MM.1S (cell line): Measurements from ENCODE around the gene KRT73.

Experiments
- CTCF ChIP-seq: fragments of 300-600 bp; sonication (generic); IDR thresholded peaks from 2 replicates; pipeline ENCODE4 v1.5.1; 2016; ENCODE audit warnings: antibody characterized with exemption, low read length, mixed read lengths
- EZH2 ChIP-seq: fragments of 300-600 bp; sonication (generic); optimal IDR thresholded peaks from 2 replicates; pipeline ENCODE3; 2017; ENCODE audit warnings: low read depth, mild to moderate bottlenecking, antibody characterized with exemption, low read length, mixed read lengths
- EZH2phosphoT487 ChIP-seq: fragments of 300-600 bp; sonication (generic); IDR thresholded peaks from 2 replicates; pipeline ENCODE4 v1.6.1; 2018; ENCODE audit warnings: antibody characterized with exemption, low read length

GRCh38 chr12:52578469-52578868 lies 39.9 kb downstream of the KRT73 start:
- TF ChIP-seq CTCF (no peak), EZH2 (no peak), EZH2phosphoT487 (no peak)
